DOHH2 (cell line): Measurements from ENCODE around the gene LDLRAD4.

Experiments used
- CTCF ChIP-seq: fragments of 200-600 bp; sonication (generic); IDR thresholded peaks from one replicate; pipeline ENCODE4 v1.5.1; 2014; ENCODE audit warnings: antibody characterized with exemption, mild to moderate bottlenecking, low read depth, low read length; ENCODE audit not compliant: poor library complexity, severe bottlenecking
- EZH2phosphoT487 ChIP-seq: fragments of 200-600 bp; sonication (generic); IDR thresholded peaks from 2 replicates; pipeline ENCODE4 v1.6.1; 2017; ENCODE audit warnings: borderline replicate concordance, mild to moderate bottlenecking, antibody characterized with exemption, low read length, moderate library complexity, mixed read lengths

GRCh38 chr18:13451213-13451540, 232.6 kb downstream of the LDLRAD4 start:
- TF ChIP-seq CTCF (no peak), EZH2phosphoT487 (no peak)
